ENCODE measurements around the gene KRTAP10-2.

DNA sequence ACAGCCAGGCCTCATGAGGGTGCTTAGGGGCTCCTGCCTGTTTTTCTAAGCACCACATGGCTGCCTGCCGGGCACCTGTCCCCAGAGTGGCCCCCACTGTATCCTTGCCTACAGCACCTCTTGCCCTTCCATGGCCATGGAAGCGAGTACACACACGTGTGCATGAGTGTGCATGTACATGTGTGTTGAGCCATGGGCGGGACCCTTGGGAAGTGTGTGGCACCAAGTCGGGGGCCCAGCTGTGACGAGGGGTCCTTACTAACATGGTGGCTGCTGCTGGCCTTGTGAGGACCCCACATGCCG, 37.1 kb downstream of the KRTAP10-2 start:
- TF ChIP-seq, protein P1, sequence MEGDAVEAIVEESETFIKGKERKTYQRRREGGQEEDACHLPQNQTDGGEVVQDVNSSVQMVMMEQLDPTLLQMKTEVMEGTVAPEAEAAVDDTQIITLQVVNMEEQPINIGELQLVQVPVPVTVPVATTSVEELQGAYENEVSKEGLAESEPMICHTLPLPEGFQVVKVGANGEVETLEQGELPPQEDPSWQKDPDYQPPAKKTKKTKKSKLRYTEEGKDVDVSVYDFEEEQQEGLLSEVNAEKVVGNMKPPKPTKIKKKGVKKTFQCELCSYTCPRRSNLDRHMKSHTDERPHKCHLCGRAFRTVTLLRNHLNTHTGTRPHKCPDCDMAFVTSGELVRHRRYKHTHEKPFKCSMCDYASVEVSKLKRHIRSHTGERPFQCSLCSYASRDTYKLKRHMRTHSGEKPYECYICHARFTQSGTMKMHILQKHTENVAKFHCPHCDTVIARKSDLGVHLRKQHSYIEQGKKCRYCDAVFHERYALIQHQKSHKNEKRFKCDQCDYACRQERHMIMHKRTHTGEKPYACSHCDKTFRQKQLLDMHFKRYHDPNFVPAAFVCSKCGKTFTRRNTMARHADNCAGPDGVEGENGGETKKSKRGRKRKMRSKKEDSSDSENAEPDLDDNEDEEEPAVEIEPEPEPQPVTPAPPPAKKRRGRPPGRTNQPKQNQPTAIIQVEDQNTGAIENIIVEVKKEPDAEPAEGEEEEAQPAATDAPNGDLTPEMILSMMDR (IDR thresholded peaks at IDR 0.05): no peak
- TF ChIP-seq POLR2A (IDR thresholded peaks at IDR 0.05): no peak
